GM13976 (cell line): ENCODE results near the gene PLXNA2.

ENCODE experiments used
- DNase-seq: peaks from one replicate; pipeline ENCODE4 v3.0.0; 2012; ENCODE audit warnings: low spot score
- CTCF ChIP-seq: IDR thresholded peaks from 2 replicates; pipeline ENCODE4 v1.5.1; 2012; ENCODE audit warnings: borderline replicate concordance, mild to moderate bottlenecking; ENCODE audit not compliant: insufficient read depth; ENCODE audit errors: extremely low read depth, missing control alignments, control extremely low read depth
- in situ Hi-C: fragments of 300-500 bp; cut with MboI; formaldehyde crosslinking; loops from one replicate; pipeline ENCODE4 v1.12.0; 2022; ENCODE audit warnings: low sequenced_read_pairs, mixed read lengths, inconsistent platforms; ENCODE audit not compliant: unreplicated experiment

PLXNA2 gene

DNA sequence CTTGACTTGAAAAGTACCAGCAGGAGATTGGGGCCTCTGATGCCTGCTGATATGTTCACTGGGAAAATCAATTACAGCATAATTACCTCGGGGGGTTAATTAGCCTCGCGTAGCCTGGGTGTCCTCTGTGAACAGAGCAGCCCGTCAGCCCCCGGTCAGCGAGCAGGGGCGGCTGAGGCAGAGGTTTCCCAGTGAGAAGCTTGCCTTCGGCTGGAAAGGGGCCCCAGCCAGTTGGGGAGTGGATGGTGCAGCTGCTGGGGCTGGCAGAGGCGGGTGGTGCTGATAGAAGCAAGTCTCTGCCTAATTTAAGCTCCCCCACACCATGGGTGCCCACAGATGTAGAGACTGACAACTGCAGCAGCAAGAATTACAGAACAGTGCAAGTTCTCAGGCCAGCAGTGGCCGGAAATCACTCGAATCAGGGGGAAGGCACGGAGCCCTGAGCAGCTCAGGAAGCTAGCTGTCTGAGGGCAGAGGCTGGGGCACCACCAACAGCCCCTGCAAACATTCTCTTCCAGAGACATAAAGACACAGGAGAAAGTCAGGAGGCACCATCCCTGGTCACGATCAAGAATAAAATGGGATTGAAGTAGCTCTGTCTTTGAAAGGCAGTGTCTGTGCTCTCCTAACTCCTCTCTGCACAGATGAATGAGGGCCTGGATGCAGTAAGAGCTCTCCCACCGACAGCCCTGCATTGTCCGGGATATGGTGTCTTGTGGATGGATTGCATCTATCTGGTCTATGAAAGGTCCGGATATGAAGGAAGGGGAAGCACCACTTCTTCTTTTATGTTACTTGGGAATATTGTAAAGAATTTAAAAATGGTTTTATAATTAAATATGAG is 166.7 kb downstream of the PLXNA2 start:
- TF ChIP-seq CTCF = no peak
- no peak for DNase-seq
- in situ Hi-C loops = no loop called here

- TF ChIP-seq CTCF = no peak
- in situ Hi-C loops = no loop called here
- no peak for DNase-seq
Observed at GRCh38 chr1:208074353-208074752, 169.8 kb downstream of the PLXNA2 start.

GRCh38 chr1:208071435-208072031 is 172.7 kb downstream of the PLXNA2 start:
- TF ChIP-seq CTCF = no peak
- in situ Hi-C loops = no loop called here
- no peak for DNase-seq

DNA sequence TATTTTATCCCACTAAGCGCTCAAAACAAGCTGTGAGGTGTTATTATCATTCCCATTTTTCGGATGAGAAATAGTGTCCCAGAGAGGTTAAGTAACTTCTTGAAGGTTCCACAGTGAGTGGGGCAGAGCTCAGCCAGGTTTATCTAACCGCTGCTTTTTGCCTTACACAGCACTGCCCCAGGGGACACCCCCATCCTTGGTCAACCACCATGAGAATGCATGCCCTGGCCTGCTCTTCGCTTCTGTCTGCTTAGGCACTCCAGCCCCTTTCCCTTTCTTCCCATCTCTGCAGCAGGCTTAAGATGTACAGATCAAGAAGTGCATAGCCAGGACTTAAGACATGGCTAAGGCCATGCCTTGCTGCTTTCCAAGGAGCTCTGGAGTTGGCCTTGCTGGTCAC is 174.3 kb downstream of the PLXNA2 start:
- in situ Hi-C loops = no loop called here
- TF ChIP-seq CTCF = no peak
- DNase-seq = no peak

DNA sequence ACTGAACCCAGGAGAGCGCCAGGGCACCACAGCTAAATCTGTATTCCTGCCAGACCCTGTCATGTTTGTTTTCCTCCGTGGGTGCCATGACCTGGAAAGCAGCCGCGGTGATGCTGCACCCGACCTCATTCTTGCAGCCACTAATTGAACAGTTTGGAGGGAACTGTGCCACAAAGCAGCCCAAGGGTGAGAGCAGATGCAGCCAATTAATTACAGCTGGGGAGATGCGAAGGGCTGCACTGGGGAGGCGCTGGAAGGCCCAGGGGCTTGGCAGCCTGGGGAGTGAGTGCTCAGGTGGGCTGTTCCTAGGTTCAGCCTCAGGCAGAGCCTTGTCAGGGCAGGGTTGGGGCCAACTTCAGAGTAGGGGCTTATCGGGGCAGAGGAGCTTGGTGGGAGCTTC is 174.9 kb downstream of the PLXNA2 start:
- no peak for DNase-seq
- in situ Hi-C loops = no loop called here
- TF ChIP-seq CTCF = no peak

- DNase-seq = no peak
- TF ChIP-seq CTCF = no peak
- in situ Hi-C loops = no loop called here
Observed at GRCh38 chr1:208068908-208069307, 175.3 kb downstream of the PLXNA2 start.
